Astrocyte (in vitro differentiated cells and primary cell): Measurements from ENCODE around the gene CAND2.
"Not testable (repeated sequence)": the region's sequence is repeated elsewhere in the genome, so short reads cannot be mapped to it uniquely, and the experiment has no call there.

ENCODE experiments used
- EZH2 ChIP-seq: IDR thresholded peaks from 2 replicates; pipeline ENCODE4 v1.6.1; 2012; ENCODE audit warnings: mild to moderate bottlenecking, low read length, inconsistent platforms; ENCODE audit not compliant: insufficient read depth
- TF ChIP-seq, protein P1 (sequence below): IDR thresholded peaks from 2 replicates; pipeline ENCODE4 v1.5.1; 2011; ENCODE audit warnings: low read depth, mild to moderate bottlenecking, inconsistent platforms, low read length, moderate library complexity; ENCODE audit not compliant: insufficient read depth

DNA sequence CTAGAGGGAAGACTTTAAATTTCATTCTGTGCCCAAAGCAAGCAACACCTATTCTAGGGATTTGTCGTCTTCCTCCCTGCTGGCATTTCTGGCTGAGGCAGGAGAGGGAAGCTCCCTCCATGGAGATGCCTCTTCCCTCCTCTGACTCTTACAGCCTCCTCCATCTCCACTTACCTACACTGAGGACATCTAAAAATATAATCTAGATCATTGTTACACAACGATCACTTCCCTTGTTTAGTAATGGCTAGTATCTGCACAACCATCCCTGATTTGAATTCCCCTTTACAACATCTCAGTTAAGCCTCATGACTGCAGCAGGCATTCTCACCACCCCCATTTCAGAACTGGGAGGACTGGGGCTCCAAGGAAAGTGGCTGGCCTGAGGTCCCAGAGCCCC lies 57.4 kb downstream of the CAND2 start:
- TF ChIP-seq, protein P1, sequence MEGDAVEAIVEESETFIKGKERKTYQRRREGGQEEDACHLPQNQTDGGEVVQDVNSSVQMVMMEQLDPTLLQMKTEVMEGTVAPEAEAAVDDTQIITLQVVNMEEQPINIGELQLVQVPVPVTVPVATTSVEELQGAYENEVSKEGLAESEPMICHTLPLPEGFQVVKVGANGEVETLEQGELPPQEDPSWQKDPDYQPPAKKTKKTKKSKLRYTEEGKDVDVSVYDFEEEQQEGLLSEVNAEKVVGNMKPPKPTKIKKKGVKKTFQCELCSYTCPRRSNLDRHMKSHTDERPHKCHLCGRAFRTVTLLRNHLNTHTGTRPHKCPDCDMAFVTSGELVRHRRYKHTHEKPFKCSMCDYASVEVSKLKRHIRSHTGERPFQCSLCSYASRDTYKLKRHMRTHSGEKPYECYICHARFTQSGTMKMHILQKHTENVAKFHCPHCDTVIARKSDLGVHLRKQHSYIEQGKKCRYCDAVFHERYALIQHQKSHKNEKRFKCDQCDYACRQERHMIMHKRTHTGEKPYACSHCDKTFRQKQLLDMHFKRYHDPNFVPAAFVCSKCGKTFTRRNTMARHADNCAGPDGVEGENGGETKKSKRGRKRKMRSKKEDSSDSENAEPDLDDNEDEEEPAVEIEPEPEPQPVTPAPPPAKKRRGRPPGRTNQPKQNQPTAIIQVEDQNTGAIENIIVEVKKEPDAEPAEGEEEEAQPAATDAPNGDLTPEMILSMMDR: not testable (repeated sequence)
- TF ChIP-seq EZH2: not testable (repeated sequence)
